C4-2B (cell line): ENCODE measurements around the gene CYB5B.

Experiments used
- CTCF ChIP-seq: fragments of 450-650 bp; conservative IDR thresholded peaks from 2 replicates; pipeline ENCODE4 v1.5.1; 2017; ENCODE audit warnings: mild to moderate bottlenecking
- ZFX ChIP-seq: fragments of 450-650 bp; IDR thresholded peaks from 2 replicates; pipeline ENCODE4 v1.6.1; 2017

GRCh38 chr16:69381231-69381630 is 43.2 kb upstream of the CYB5B start:
- no peak for TF ChIP-seq CTCF
- TF ChIP-seq ZFX, result no peak
